ENCODE data around the gene PROX2. TPM values are rescaled to one million over a fixed set of nuclear protein-coding genes. Genes with fewer than 3 reads are reported as not detected.

Gene PROX2
- total RNA-seq, 1 donor from 2014 or later: 0.06 TPM

DNA sequence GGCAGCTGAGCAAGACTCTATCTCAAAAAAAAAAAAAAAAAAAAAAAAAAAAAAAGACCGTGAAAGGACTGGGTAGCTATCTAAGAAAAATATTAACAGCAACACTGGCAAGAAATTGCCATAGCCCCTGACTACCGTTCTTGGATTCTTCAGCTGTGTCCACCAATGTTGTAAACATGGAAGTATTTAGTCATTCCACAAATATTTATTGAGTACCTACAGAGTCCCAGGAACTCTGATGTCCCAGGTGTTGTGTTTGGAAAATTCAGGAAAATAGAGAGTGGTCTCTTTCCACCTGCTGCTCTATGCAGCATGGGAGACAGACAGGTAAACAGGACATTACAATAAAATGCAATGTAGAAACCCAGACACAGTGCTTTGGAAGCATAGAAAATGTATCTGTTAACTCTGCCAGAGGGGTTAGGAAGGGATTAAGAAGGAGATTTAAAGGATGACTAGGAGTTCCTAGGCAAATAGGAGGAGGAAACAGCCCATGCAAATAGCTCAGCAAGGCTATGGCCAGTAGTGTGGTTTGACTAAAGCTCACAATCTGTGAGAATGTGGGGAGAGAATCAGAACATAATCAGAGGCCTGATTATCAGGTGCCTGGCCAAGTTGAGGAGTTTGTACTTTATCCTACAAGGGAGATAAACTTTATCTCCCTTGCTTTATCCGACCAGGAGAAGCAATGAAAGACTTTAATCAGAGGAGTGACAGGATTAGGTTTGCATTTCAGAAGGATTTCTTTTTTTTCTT lies 3.7 kb upstream of the PROX2 start:
- DNase-seq (ENCODE audit: low spot score): no peak

DNA sequence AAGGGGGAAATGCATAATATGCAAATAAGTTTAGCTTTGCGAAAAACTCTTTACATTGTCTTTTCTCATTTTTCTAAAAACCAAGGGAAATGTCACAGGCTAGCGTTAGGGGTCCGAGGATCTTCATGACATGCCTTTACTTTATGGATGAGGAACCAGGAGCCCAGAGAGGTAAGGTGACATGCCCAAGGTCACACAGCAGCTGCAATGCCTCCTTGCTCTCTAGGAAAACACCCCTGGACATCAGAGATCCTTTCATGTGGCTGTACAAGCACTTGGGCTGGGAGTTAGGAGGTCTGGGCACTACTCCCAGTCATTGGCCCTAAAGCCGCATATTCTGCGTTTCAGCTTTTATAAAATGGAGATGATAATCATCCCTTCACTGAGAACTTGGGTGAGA lies 741 bp downstream of the PROX2 start:
- no peak for DNase-seq (ENCODE audit: low spot score)

DNA sequence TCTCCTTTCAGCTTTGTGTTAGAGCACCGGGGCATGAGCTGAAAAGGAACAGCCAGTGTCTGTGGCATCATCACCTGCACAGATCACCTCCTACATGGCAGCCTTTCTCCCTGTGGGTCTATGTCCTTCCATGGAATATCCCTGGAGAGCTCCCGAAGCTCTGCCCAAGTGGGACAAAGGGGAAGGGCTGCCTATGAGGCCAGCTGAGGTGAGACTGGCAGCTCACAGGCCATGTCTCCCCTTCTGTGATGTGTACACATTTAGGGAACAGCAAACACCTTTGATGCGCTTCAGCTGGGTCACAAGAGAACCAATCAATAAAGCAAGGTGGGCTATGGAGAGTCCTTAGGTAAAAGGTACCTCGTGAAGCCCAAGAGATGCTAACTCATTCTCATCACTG lies 4.1 kb downstream of the PROX2 start:
- DNase-seq (ENCODE audit: low spot score): no peak

DNA sequence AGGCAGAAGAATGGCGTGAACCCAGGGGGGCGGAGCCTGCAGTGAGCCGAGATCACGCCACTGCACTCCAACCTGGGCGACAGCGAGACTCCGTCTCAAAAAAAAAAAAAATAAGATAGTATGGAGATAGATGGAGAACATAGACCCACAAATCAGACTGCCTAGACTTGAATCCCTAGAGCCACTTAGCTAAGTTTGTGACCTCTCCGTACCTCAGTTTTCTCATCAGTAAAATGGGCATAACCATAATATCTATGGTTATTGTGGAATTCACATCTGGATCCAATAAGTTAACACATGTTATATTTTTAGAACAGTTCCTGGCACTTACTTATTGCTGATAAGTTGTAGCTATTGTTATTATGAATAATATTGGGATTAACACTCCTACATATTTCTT lies 7.2 kb downstream of the PROX2 start:
- DNase-seq (ENCODE audit: low spot score): no peak

DNA sequence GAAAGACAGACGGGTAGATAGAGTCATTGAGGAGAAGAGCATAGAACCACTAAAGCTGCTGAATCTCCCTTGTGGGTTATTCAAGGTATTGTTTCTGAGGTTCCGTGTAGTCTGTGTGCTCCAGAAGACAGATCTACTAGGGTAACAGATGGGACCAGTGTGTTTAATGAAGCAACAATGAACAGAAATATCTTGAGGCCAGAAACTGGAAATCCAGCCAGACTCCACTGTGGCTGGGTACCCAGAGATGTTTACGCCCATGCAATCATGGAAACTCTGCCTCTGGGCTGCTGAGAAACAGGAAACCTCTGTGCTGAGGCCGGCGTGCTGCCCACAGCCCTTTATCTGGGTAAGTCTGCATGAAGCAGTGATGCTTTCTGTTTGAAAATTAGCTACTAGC lies 8.3 kb downstream of the PROX2 start:
- peak; percentile 40 for DNase-seq (ENCODE audit: low spot score)

DNA sequence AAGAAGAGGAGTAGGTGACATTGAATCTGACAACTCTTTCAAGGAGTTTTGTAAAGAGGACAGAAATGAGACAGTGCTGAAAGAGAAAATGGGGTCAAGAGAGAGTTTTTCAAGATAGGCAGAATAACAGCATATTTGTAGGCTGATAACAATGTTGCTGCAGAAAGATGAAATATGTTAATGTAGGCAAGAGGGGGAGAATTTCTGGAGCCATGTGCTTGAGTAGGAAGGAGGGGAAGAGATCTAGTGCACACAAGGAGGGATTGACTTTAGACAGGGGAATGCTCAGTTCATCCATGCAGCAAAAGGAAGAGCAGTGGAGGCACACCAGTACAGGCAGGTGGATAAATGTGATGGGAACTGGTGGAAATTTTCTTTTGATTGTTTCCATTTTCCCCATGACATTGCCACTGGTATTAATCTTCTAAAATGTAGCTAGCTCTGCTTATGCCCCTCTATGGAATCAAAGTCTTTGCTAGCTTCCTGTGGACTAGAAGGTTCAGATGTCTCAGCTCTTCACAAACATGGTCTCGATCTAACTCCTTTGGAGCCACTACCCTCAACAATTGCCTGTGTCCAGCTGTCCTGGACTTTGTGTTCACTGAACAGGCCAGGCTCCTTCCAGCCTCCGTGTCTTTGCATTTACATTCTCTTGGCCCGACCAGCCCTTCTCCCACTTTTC lies 9.1 kb downstream of the PROX2 start:
- no peak for DNase-seq (ENCODE audit: low spot score)

DNA sequence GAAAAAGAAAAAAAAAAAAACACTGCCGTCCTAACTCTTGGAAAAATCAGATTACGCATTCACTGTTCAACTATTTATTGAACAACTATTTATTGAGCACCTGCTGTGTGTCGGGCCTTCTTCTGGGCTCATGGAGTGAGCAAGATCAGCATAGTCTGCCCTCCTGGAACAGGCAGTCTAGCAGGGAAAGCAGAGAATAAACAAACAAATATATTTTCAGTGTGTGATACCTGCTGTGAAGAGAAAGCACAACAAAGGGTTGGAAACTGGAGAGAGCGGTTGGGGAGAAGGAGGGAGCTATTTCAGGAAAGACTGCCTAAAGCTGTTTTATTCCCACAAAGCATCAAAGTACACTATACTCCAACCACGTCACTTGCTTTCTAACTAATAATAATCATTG lies 10.8 kb downstream of the PROX2 start:
- DNase-seq (ENCODE audit: low spot score): no peak

DNA sequence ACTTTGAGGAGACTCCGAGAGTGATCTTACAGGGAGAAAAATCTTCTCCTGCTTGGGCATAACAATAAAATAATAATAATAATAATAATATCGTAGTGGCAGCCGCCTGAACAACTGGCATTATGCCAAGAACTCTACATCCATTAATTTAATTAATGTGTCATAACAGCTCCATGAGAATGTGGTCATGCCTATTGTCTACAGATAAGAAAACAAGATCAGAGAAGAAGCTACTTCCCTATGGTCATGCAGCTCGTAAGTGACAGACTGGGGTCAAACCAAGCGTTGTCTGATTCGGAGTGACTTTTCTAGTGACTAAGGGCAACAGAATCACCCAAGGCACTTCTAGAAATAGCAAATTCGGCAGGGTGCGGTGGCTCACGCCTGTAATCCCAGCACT lies 11.7 kb downstream of the PROX2 start:
- no peak for DNase-seq (ENCODE audit: low spot score)

DNA sequence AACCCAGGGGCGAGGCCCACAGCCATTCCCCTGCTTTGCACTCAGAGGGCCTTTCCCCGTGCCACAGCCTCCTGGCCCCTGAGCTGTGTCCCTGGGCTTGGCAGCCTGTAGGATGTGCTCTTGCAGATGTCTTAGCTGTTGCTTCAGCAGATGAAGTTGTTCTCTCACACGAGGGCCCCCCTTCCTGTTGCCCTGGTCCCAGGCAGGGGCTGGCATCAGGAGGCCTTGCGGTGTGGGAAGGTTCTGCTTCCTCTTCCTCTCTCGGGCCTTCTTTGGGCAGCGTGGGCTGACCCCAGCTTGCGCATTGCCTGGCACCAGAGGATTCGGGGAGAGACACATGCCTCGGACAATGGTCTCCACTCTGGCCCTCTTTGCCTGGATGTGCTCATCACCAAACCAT lies 12.7 kb downstream of the PROX2 start:
- DNase-seq (ENCODE audit: low spot score): no peak

DNA sequence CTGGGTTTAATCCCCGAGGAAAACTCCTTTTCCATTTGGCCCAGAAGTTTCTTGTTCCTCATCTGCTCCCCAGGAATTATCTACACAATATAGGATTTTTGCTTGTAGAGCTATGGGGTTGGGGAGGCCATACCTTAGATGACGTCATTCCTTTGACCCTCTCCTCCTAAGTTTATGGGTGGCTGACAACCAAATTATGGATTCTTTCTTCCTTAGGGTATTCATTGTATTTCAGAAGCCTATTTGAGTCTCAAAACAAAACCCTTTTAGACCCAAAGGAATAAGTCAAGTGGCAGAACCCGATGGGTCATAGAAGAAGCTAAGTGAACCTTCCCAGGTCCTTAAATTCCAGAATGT lies 14.2 kb downstream of the PROX2 start:
- DNase-seq (ENCODE audit: low spot score): no peak

DNA sequence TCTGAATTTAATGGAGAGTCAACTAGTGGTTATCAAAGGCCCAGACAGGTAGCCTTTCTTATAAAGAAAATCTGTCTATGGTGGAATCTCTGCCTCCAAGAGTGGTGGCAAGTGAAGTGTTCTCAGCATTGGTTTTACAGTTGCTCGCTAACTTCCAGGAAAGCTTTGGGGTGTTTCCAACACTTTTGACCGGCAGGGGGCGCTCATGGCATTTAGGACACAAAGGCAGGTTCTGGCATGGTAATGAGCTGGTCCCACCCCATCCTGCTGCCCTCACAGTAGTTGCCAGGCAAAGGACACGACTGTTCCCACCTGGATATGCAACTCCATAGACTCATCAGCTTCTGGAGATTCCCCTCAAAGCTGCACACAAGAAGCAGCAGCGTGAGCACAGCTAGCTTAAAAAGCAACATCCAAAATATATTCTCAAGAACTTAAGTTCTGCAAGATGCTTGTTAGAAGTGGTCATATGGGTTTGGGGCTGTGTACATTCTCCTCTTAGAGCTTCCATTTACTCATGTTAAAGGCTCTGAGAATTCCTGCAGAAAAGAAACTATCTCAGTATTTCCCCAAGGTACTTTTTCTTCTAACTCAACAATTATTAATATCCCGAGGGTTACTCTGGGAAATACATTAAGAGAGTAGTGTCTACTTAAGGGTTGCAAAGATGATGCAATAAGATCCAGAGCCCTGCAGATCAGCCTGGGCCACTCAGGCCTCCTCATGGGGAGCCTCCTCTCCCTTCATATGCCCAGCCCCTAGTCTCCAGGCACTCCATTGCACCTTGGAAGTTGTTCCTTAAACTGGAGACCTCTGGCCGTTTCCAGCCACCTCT lies 14.8 kb downstream of the PROX2 start:
- peak; percentile 91 for DNase-seq (ENCODE audit: low spot score)

DNA sequence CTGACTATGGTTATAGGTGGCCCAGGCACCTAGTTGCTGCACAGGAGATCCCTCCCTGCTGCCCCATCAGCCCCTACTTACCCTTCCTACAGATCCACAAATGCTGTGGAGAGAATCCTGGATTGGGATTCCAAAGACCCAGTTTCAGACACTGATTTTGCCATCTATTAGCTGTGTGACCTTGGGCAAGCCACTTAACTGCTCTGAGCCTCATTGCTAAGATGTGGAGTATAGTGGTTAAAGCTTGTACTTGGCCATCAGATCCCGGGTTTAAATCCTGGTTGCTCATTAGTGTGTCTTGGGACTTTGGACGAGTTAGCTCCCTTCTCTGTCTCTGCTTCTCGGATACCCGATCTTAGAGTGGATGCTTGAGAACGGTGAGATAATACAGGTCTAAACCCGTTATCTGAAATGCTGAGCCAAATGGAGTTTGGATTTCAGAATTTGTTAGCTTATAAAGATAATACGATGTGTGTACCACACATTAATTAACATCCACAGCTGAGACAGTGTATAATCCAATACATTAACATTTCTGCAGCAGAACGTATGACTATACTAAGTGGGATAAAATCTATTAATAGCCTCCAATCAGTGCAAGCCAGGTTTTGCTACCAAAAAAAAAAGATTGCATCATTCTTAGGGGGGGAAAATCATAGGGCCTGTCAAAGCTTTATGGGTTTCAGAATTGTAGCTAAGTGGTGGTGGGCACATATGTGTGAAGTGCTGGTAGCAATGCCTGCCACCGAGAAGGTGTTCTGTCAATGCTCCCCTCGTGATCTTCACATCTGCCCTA lies 16.0 kb downstream of the PROX2 start:
- no peak for DNase-seq (ENCODE audit: low spot score)

DNA sequence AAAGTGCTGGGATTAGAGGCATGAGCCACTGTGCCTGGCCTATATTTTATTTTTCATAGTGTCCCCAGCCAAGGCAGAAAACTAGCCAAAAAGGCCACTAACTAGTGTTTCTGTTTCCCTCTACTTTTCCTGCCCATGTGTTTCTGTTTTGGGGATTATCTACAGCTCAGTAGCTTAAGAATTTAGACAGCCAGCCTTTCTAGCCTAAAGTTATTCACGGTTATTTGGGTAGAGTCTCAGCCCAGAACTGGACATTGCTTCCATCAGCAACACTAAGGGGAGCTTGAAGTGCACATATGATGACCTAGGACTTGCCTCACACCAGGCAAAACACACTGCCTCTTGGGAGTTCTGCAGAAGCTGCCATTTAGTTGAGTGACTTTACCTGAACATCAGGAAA lies 17.9 kb downstream of the PROX2 start:
- no peak for DNase-seq (ENCODE audit: low spot score)

DNA sequence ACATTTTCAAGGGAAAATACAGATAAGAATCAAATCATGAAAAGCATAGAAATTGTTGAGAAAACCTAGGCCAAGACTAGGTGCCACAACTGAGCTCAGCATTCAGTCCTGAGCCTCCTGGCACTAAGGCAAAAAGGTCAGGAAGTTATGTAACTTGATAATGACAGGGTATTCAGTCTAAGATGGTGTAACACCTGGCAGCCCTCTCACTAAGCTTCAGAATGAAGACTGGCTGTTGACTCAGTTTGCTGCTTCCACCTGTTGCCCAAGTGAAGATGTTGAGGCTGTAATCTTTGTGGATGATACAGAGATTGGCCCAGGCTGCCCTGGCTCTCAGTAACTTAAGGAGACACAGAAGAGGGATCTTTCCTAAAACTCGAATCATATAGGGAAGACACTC lies 19.6 kb downstream of the PROX2 start:
- DNase-seq (ENCODE audit: low spot score): no peak

DNA sequence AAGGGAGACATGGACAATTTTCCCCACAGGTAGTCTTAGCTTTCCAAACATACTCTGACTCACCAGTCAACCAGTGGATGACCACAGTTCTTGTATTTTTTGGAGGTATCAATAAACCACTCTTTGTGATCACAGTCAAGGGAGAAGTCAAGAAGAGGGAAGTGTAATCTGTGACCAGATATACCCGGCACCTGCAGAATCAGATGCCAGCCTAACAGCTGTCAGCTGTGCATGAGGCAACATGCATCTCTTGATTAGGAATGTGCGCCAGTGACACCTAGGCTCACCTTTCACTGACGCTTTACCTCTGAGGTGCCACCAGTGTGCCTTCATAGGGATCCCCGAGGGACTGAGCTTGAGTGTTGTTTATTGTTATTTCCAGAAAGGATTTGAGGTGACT lies 20.0 kb downstream of the PROX2 start:
- DNase-seq (ENCODE audit: low spot score): no peak

DNA sequence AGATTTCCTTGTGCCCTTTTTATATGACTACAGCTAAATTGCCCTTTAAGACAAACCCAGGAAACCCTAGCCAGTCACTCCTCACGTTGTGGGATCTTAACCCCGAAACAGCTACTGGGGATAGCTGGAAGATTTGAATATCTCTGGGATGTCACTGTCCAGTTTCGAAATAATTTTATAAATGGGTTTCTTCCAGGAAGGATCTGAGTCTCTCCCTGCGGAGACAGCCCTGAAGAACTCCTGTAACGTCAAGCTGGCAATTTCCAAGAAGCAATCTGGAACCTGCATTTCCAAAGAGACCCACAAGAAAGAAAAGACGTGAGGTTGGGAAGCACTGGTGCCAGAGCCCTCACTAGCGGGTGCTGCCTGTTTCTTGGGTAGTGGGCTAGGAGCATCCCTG lies 20.9 kb downstream of the PROX2 start:
- no peak for DNase-seq (ENCODE audit: low spot score)

DNA sequence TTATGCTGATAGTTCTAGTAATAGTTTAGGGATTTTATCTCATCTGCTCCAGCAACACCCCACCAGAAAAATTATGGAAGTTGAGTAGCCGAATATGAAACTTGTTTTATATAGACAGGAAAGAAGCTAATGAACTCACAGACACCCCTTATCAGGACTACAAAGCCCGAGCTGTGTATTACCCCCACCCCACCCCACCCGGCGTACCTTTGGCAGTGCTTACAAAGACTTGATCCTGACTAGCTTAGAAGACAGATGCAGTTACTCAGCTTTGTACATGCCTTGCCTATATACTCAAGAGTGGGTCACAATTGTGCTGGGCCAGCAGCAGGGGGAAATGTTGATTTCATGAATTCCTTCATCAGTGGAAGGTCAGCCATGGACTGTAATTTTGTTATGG lies 22.4 kb downstream of the PROX2 start:
- DNase-seq (ENCODE audit: low spot score): no peak

DNA sequence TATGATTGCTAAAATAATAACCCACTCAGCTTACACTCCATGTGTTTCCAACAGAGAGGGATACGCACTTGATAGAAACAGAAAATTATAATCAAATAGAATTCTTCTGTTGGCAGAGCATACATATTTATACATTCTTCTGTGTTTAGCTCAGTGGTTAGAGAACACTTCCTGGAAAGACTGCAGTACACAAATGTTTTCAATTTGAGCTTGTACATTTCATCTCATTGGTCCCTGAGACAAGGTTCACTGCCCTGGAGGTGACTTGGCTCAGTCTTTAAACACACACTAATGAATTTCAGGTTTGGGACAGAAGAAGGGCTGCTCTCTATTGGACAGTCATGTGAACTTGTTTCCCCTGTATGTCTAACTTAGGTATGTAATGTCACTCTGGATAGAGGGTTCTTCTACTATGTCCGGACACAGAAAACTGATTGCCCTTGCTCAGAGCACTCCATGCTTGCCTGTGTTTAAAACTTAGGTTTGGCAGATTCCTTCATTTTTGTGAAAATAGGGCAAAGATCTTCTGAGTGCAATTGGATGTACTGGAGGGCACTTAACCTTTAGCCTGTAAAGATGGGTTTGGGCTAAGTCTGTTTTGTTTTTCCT lies 22.9 kb downstream of the PROX2 start:
- DNase-seq (ENCODE audit: low spot score): no peak

DNA sequence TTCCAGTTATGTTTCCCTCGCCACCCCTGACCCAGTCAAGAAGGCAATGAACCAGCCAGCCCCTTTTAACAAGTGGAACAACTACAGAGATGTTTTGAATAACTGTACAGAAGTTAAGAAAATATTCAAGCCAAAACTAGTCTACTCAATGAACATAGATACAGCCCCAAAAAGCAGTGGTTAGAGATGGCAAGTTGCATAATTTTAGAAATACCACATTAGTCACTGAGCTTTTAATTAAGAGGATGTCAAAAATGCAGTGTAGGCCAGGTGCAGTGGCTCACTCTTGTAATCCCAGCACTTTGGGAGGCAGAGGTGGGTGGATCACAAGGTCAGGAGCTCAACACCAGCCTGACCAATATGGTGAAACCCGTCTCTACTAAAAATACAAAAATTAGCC lies 27.2 kb downstream of the PROX2 start:
- DNase-seq (ENCODE audit: low spot score): no peak

DNA sequence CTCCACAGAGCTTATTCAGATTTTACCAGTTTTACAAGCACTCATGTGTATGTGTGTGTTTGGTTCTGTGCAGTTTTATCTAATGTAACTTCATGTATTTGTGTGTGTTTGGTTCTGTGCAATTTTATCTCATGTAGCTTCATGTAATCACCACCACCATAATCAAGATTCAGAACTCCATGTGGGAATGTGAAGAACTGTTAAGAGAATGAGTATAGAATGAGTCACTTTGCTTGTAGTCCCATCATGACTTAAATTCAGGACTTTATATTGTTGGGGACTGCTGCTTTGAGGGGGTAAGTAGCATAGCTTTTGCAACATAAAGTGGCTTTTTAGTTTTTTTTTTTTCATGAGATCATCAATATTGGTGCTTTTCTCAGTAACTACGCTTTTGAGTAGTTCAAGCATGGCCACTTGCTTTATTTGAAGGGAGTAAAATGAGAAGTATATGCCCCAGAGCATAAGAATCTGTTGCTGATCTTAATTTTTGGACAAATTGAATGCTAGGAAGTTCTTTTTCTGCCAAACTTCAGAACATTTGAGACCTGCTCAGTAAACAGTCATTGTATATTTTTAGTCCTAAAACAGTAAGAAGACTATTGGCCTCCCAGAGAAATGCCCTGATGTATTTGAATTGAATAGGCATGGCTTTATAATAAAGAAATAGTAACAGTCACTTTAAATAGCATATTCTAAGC lies 28.8 kb downstream of the PROX2 start:
- no peak for DNase-seq (ENCODE audit: low spot score)

DNA sequence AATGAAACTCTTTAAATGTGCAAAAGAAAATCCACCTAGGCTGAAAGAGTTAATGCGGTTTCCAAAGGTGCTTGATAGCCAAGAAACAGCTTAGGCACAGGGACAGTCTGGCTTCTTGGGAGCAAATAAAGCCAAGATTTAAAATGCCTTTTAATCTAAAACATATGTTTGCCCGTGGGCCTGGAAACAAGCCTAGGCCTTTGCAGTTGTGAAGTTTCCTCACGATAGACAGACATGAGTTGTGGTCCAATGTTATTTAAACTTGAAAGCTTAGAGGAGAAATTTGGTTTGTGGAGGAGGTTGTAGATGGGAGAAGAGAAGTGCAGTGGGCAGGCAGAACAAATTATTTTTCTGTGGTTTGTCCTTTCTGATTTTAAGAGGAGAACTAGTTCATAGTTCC lies 29.8 kb downstream of the PROX2 start:
- no peak for DNase-seq (ENCODE audit: low spot score)
